Neural cell (in vitro differentiated cells): Measurements from ENCODE around the gene FBXO22. TPM values are rescaled to one million over a fixed set of nuclear protein-coding genes. Genes with fewer than 3 reads are reported as not detected.

Experiments used
- H2AFZ ChIP-seq: fragments of 200-600, 300-800 bp; sonication (generic), shearing (Covaris generic); 2 replicates; pipeline ENCODE4 v1.6.0; 2014; ENCODE audit warnings: low read depth, mild to moderate bottlenecking, antibody characterized with exemption, low read length, moderate library complexity
- H3F3A ChIP-seq: fragments of 200-600 bp; shearing (Covaris generic); 2 replicates; pipeline ENCODE4 v1.6.1; 2016; ENCODE audit warnings: mild to moderate bottlenecking, moderate library complexity, mixed read lengths, antibody characterized with exemption, low read length; ENCODE audit not compliant: insufficient read depth, poor library complexity, severe bottlenecking
- H3K27ac ChIP-seq: fragments of 200-600, 300-800 bp; sonication (generic), shearing (Covaris generic); 2 replicates; pipeline ENCODE4 v1.5.1; 2014; ENCODE audit warnings: mild to moderate bottlenecking, low read length, moderate library complexity
- H3K27me3 ChIP-seq: fragments of 300-800, 200-600 bp; sonication (generic), shearing (Covaris generic); 2 replicates; pipeline ENCODE4 v1.6.0; 2014; ENCODE audit warnings: mild to moderate bottlenecking, low read depth, low read length, moderate library complexity; ENCODE audit not compliant: insufficient read depth
- H3K36me3 ChIP-seq: fragments of 300-800, 200-600 bp; sonication (generic), shearing (Covaris generic); 2 replicates; pipeline ENCODE4 v1.5.1; 2014; ENCODE audit warnings: mild to moderate bottlenecking, antibody characterized with exemption, low read length, moderate library complexity; ENCODE audit not compliant: insufficient read depth
- H3K4me2 ChIP-seq: fragments of 300-800, 200-600 bp; sonication (generic), shearing (Covaris generic); 2 replicates; pipeline ENCODE4 v1.6.0; 2014; ENCODE audit warnings: mild to moderate bottlenecking, low read length
- H3K4me3 ChIP-seq: fragments of 300-800, 200-600 bp; sonication (generic), shearing (Covaris generic); 2 replicates; pipeline ENCODE4 v1.5.1; 2014; ENCODE audit warnings: mild to moderate bottlenecking, low read length, moderate library complexity
- H3K79me2 ChIP-seq: fragments of 200-600 bp; shearing (Covaris generic); replicated peaks from 2 replicates; pipeline ENCODE4 v1.6.0; 2014; ENCODE audit warnings: mild to moderate bottlenecking, low read length, moderate library complexity; ENCODE audit not compliant: insufficient read depth
- H3K9ac ChIP-seq: fragments of 300-800, 200-600 bp; sonication (generic), shearing (Covaris generic); 2 replicates; pipeline ENCODE4 v1.6.1; 2016; ENCODE audit warnings: mild to moderate bottlenecking, low read length, mixed read lengths
- H3K9me2 ChIP-seq: fragments of 200-600 bp; shearing (Covaris generic); 2 replicates; pipeline ENCODE4 v1.6.1; 2016; ENCODE audit warnings: mild to moderate bottlenecking, low read length, mixed read lengths; ENCODE audit not compliant: insufficient read depth
- H3K9me3 ChIP-seq: fragments of 200-600, 300-800 bp; sonication (generic), shearing (Covaris generic); 2 replicates; pipeline ENCODE4 v1.6.1; 2016; ENCODE audit warnings: mild to moderate bottlenecking, mixed run types, low read length, moderate library complexity, mixed read lengths
- H4K20me1 ChIP-seq: fragments of 200-600 bp; shearing (Covaris generic); 2 replicates; pipeline ENCODE4 v1.6.1; 2016; ENCODE audit warnings: mild to moderate bottlenecking, mixed run types; ENCODE audit not compliant: insufficient read depth
- CTCF ChIP-seq: fragments of 450-650 bp; IDR thresholded peaks from 2 replicates; pipeline ENCODE4 v1.5.1; 2014; ENCODE audit warnings: antibody characterized with exemption, mild to moderate bottlenecking, moderate library complexity; ENCODE audit not compliant: poor library complexity, severe bottlenecking
- EP300 ChIP-seq: fragments of 450-650 bp; conservative IDR thresholded peaks from 2 replicates; pipeline ENCODE4 v1.6.1; 2014; ENCODE audit warnings: antibody characterized with exemption, mild to moderate bottlenecking, moderate library complexity; ENCODE audit not compliant: poor library complexity, severe bottlenecking
- EZH2 ChIP-seq: fragments of 200-600, 300-800 bp; shearing (Covaris generic), sonication (generic); IDR thresholded peaks from 2 replicates; pipeline ENCODE4 v1.6.1; 2014; ENCODE audit warnings: antibody characterized with exemption, low read length, borderline replicate concordance, mild to moderate bottlenecking; ENCODE audit not compliant: insufficient read depth, poor library complexity, severe bottlenecking
- MXI1 ChIP-seq: fragments of 450-650 bp; conservative IDR thresholded peaks from 2 replicates; pipeline ENCODE4 v1.6.1; 2014; ENCODE audit warnings: antibody characterized with exemption, mild to moderate bottlenecking; ENCODE audit not compliant: poor library complexity, severe bottlenecking
- POLR2AphosphoS5 ChIP-seq: IDR thresholded peaks from 2 replicates; pipeline ENCODE4 v1.6.1; 2012
- RAD21 ChIP-seq: fragments of 450-650 bp; conservative IDR thresholded peaks from 2 replicates; pipeline ENCODE4 v1.6.1; 2014; ENCODE audit warnings: antibody characterized with exemption, mild to moderate bottlenecking, moderate library complexity
- REST ChIP-seq: IDR thresholded peaks from 2 replicates; pipeline ENCODE4 v1.6.1; 2012; ENCODE audit warnings: borderline replicate concordance
- SMC3 ChIP-seq: fragments of 450-650 bp; conservative IDR thresholded peaks from 2 replicates; pipeline ENCODE4 v1.6.1; 2014; ENCODE audit warnings: antibody characterized with exemption, mild to moderate bottlenecking, moderate library complexity; ENCODE audit not compliant: poor library complexity
- TAF1 ChIP-seq: IDR thresholded peaks from 2 replicates; pipeline ENCODE4 v1.6.1; 2012; ENCODE audit warnings: low read depth
- polyA plus RNA-seq: library from polyadenylated mRNA; depleted of rRNA; stranded (reverse); fragments of >200 nt; gene quantifications from 2 replicates; pipeline ENCODE4 v1.2.3, GENCODE V29; 2014

FBXO22 gene
- polyA plus RNA-seq, 1 donor from 2014 or later = 52.3 TPM

GRCh38 chr15:75861750-75862402 lies 41.8 kb upstream of the FBXO22 start:
- Histone ChIP-seq H2AFZ (no peak overlapping the region), H3K27me3 (no peaks in the 10 kb centered on the region), H3K9me2 (no peaks in the 10 kb centered on the region), H3K9ac (no peak overlapping the region), H3K4me3 (no peak overlapping the region), H4K20me1 (no peaks in the 10 kb centered on the region), H3K9me3 (no peaks in the 10 kb centered on the region), H3K36me3 (peaks cover 9% of the 10 kb centered on the region), H3K27ac (no peak overlapping the region), H3K79me2 (peaks cover 9% of the 10 kb centered on the region), H3F3A (no peaks in the 10 kb centered on the region), H3K4me2 (no peak overlapping the region)
- no peak for TF ChIP-seq POLR2AphosphoS5
- TF ChIP-seq SMC3 = no peak
- TF ChIP-seq CTCF = no peak
- no peak for TF ChIP-seq RAD21
- no peak for TF ChIP-seq EZH2
- no peak for TF ChIP-seq TAF1

GRCh38 chr15:75862796-75863195 lies 40.9 kb upstream of the FBXO22 start:
- no peak overlapping the region for H3K9ac ChIP-seq
- no peaks in the 10 kb centered on the region for H3K9me3 ChIP-seq
- peaks cover 9% of the 10 kb centered on the region for H3K36me3 ChIP-seq
- no peak for TF ChIP-seq CTCF
- TF ChIP-seq RAD21 = no peak
- TF ChIP-seq MXI1 = no peak
- no peak for TF ChIP-seq TAF1
- TF ChIP-seq EP300 = no peak
- no peak for TF ChIP-seq POLR2AphosphoS5
- TF ChIP-seq REST = no peak
- TF ChIP-seq SMC3 = no peak
- no peak for TF ChIP-seq EZH2
- H3K27me3 ChIP-seq = no peaks in the 10 kb centered on the region
- no peak overlapping the region for H2AFZ ChIP-seq
- no peaks in the 10 kb centered on the region for H4K20me1 ChIP-seq
- no peak overlapping the region for H3K27ac ChIP-seq
- H3K9me2 ChIP-seq = no peaks in the 10 kb centered on the region
- H3K4me3 ChIP-seq = no peak overlapping the region
- no peaks in the 10 kb centered on the region for H3F3A ChIP-seq
- H3K79me2 ChIP-seq = peaks cover 9% of the 10 kb centered on the region
- no peak overlapping the region for H3K4me2 ChIP-seq
